ENCODE results near the gene ZMAT5. TPM values are rescaled to one million over a fixed set of nuclear protein-coding genes. Genes with fewer than 3 reads are reported as not detected.

ZMAT5 gene
- total and polyA plus RNA-seq, 2 donors from 2014 or later, result 21.3 to 47.7 TPM

GRCh38 chr22:29727131-29727523 lies 39.7 kb downstream of the ZMAT5 start:
- Histone ChIP-seq H3K4me3 (ENCODE audit: low read length in 3 of 3) (no peak overlapping the region), H3K9me3 (ENCODE audit: control insufficient read depth in 2 of 3, insufficient read depth in 1 of 3, low read length in 3 of 3) (no peaks in the 10 kb centered on the region), H3K4me1 (ENCODE audit: control insufficient read depth in 2 of 3, insufficient read depth in 2 of 3, low read depth in 1 of 3, low read length in 3 of 3) (no peaks in the 10 kb centered on the region), H3K27me3 (ENCODE audit: control insufficient read depth, insufficient read depth, low read length) (no peaks in the 10 kb centered on the region), H3K9ac (ENCODE audit: low read length in 3 of 3) (no peak overlapping the region), H3K36me3 (ENCODE audit: control insufficient read depth in 2 of 3, insufficient read depth in 3 of 3, low read length in 3 of 3) (no peaks in the 10 kb centered on the region), H3K27ac (ENCODE audit: low read depth in 2 of 2, low read length in 2 of 2) (no peak overlapping the region)
- intact Hi-C loops (cut with DNase I), result no loop called here
- DNase-seq (peak; percentile 68 to 81 (median 78)), FAIRE-seq (no peak)
- no peak for TF ChIP-seq CTCF (IDR thresholded peaks at IDR 0.05; ENCODE audit: borderline replicate concordance, extremely low read depth, insufficient read depth)

- H3K9ac ChIP-seq (ENCODE audit: low read length in 3 of 3), result no peak overlapping the region
- no peaks in the 10 kb centered on the region for H3K27me3 ChIP-seq (ENCODE audit: control insufficient read depth, insufficient read depth, low read length)
- H3K27ac ChIP-seq (ENCODE audit: low read depth in 2 of 2, low read length in 2 of 2), result no peak overlapping the region
- H3K4me1 ChIP-seq (ENCODE audit: control insufficient read depth in 2 of 3, insufficient read depth in 2 of 3, low read depth in 1 of 3, low read length in 3 of 3), result no peaks in the 10 kb centered on the region
- intact Hi-C loops (cut with DNase I), result no loop called here
- TF ChIP-seq CTCF (IDR thresholded peaks at IDR 0.05; ENCODE audit: borderline replicate concordance, extremely low read depth, insufficient read depth), result no peak
- FAIRE-seq, result no peak
- no peaks in the 10 kb centered on the region for H3K9me3 ChIP-seq (ENCODE audit: control insufficient read depth in 2 of 3, insufficient read depth in 1 of 3, low read length in 3 of 3)
- DNase-seq, result no peak
- no peak overlapping the region for H3K4me3 ChIP-seq (ENCODE audit: low read length in 3 of 3)
- H3K36me3 ChIP-seq (ENCODE audit: control insufficient read depth in 2 of 3, insufficient read depth in 3 of 3, low read length in 3 of 3), result no peaks in the 10 kb centered on the region
Measured at GRCh38 chr22:29726512-29727130, 40.2 kb downstream of the ZMAT5 start.

- intact Hi-C loops (cut with DNase I), result no loop called here
Measured at GRCh38 chr22:29726106-29726505, 40.7 kb downstream of the ZMAT5 start.

More at GRCh38 chr22:29726106-29726505, 40.7 kb downstream of the ZMAT5 start:
- no peak for FAIRE-seq
- Histone ChIP-seq H3K9me3 (ENCODE audit: control insufficient read depth in 2 of 3, insufficient read depth in 1 of 3, low read length in 3 of 3) (no peaks in the 10 kb centered on the region), H3K9ac (ENCODE audit: low read length in 3 of 3) (no peak overlapping the region), H3K4me1 (ENCODE audit: control insufficient read depth in 2 of 3, insufficient read depth in 2 of 3, low read depth in 1 of 3, low read length in 3 of 3) (no peaks in the 10 kb centered on the region), H3K27ac (ENCODE audit: low read depth in 2 of 2, low read length in 2 of 2) (no peak overlapping the region), H3K27me3 (ENCODE audit: control insufficient read depth, insufficient read depth, low read length) (peaks cover 3% of the 10 kb centered on the region), H3K4me3 (ENCODE audit: low read length in 3 of 3) (no peak overlapping the region), H3K36me3 (ENCODE audit: control insufficient read depth in 2 of 3, insufficient read depth in 3 of 3, low read length in 3 of 3) (no peaks in the 10 kb centered on the region)
- DNase-seq, result no peak
- TF ChIP-seq CTCF (IDR thresholded peaks at IDR 0.05; ENCODE audit: borderline replicate concordance, extremely low read depth, insufficient read depth), result no peak
